ENCODE measurements around the gene USP48.

Gene USP48

DNA sequence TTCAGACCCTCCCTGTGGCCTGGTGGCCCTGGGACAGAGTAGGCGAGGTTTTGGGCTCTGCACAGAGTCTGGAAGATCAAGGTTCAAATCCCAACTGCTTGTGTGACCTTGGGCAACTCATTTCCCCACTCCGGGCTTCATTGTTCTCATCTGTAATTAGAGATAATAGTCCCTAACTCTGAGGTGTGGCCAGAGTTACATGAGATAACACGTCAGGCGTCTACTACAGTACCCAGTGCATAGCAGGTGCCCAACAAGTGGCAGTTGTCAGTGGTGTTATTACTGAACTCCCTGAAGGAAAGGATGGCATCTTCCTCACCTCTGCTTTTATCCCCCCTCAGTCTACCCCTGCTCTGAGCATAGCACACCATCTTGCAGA is 134.6 kb downstream of the USP48 start:
- Histone ChIP-seq H3K4me3 (ENCODE audit: low read length) (no peak overlapping the region), H3K36me3 (ENCODE audit: insufficient read depth, low read length) (no peaks in the 10 kb centered on the region), H2AFZ (ENCODE audit: low read depth, low read length) (no peak overlapping the region), H3K9me3 (ENCODE audit: low read length) (no peaks in the 10 kb centered on the region), H3K4me1 (ENCODE audit: insufficient read depth, low read length) (peaks cover 16% of the 10 kb centered on the region), H3K27me3 (ENCODE audit: insufficient read depth, low read length) (peaks cover 11% of the 10 kb centered on the region)

DNA sequence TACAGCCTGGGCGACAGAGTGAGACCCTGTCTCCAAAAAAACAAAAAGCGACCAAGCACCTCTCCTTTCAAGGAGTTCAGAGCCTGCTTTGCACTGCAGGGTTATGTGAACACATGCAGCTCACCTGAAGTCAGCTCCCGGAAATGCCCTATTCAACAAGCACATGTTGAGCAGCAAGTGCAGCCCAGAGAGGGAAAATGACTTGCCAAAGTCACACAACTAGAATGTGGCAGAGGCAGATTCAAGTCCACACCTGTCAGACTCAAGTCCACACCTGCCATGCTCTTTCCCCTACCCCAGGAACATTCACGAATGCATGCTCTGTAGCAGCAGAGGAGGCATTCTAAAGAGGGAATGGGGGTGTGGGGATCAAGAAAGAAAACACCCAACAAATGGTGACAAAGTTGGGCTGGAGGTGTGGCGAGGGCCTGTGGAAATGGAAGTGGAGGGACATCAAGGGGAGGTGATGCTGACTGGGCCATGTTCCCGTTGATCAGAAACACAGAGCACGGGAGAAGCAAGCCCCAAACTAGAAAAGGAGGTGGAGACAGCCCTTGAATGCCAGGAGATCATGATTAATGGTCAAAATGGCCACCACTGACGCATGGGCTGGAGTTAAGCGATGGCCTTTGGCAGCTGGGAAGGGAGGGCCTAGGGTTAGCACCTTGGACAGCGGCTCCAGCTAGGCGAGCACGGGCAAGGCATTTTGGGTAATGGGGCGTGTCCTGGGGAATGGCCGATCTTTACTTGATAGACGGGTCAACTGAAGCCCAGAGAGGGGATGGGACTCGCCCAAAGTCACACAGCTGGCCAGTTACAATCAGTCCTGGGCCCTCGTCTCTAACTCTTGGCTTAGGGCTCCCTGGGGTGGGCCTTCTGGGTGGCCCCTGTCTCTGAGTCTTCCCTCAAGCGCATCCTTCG is 135.3 kb downstream of the USP48 start:
- Histone ChIP-seq H3K4me1 (ENCODE audit: insufficient read depth, low read length) (peaks cover 13% of the 10 kb centered on the region), H3K9me3 (ENCODE audit: low read length) (no peaks in the 10 kb centered on the region), H3K36me3 (ENCODE audit: insufficient read depth, low read length) (no peaks in the 10 kb centered on the region), H2AFZ (ENCODE audit: low read depth, low read length) (no peak overlapping the region), H3K4me3 (ENCODE audit: low read length) (no peak overlapping the region), H3K27me3 (ENCODE audit: insufficient read depth, low read length) (peaks cover 5% of the 10 kb centered on the region)

DNA sequence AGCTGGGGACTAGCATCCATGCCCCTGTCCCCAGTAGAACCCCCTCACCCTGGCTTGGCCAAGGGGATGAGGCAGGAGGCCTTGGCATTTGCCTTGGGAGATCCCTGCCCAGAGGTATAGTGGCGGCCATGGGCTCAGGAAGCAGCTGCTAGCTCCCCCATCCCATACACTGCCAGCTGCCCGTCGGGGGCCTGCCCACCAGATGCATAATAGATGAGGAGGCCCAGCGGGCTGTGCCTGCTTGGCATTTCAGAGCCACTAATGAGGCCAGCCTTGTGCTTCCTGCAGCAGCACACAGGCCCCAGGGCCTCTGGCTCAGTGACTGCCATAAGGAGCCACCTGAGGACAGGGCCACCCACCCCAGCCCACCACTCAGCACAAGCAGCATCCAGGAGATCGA is 137.4 kb downstream of the USP48 start:
- Histone ChIP-seq H3K4me1 (ENCODE audit: insufficient read depth, low read length) (peaks cover 3% of the 10 kb centered on the region), H3K4me3 (ENCODE audit: low read length) (no peak overlapping the region), H2AFZ (ENCODE audit: low read depth, low read length) (no peak overlapping the region), H3K36me3 (ENCODE audit: insufficient read depth, low read length) (no peaks in the 10 kb centered on the region), H3K27me3 (ENCODE audit: insufficient read depth, low read length) (no peaks in the 10 kb centered on the region), H3K9me3 (ENCODE audit: low read length) (no peaks in the 10 kb centered on the region)

DNA sequence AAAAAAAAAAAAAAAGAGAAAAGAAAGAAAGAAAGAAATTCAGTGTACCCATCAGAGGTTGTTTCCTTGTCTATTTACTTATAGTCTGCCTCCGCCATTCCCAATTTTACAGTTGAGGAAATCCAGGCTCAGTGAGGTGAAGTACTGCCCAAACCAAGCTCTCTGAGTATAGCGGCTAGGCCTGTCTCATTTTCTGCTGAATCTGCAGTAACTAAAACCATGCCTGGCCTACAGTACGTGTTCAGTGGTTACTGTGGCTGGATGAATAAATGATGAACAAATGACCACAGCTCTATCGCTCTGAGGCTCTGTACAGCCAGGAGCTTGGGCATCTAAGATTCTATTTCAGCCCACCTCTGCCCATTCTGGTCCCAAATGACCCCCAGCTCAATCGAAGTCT is 138.0 kb downstream of the USP48 start:
- Histone ChIP-seq H2AFZ (ENCODE audit: low read depth, low read length) (no peak overlapping the region), H3K9me3 (ENCODE audit: low read length) (no peaks in the 10 kb centered on the region), H3K36me3 (ENCODE audit: insufficient read depth, low read length) (no peaks in the 10 kb centered on the region), H3K27me3 (ENCODE audit: insufficient read depth, low read length) (no peaks in the 10 kb centered on the region), H3K4me3 (ENCODE audit: low read length) (no peak overlapping the region), H3K4me1 (ENCODE audit: insufficient read depth, low read length) (no peaks in the 10 kb centered on the region)

DNA sequence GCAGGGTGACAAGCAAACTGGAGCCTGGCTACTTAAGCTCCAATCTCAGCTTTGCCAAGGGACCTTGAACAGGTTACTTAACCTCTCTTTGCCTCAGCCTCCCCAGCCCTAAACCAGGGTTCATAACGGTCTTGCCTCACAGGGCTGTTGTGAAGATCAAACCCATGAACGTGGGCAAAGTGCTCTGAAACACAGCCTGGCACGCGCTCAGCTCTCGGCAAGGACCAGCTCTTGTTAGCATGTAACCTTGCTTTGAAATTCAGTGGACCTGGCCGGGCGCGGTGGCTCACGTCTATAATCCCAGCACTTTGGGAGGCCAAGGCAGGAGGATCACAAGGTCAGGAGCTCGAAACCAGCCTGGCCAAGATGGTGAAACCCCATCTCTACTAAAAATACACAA is 138.6 kb downstream of the USP48 start:
- no peaks in the 10 kb centered on the region for H3K36me3 ChIP-seq (ENCODE audit: insufficient read depth, low read length)
- H3K4me1 ChIP-seq (ENCODE audit: insufficient read depth, low read length): no peaks in the 10 kb centered on the region
- H3K4me3 ChIP-seq (ENCODE audit: low read length): no peak overlapping the region
- no peak overlapping the region for H2AFZ ChIP-seq (ENCODE audit: low read depth, low read length)
- H3K9me3 ChIP-seq (ENCODE audit: low read length): no peaks in the 10 kb centered on the region
- no peaks in the 10 kb centered on the region for H3K27me3 ChIP-seq (ENCODE audit: insufficient read depth, low read length)

DNA sequence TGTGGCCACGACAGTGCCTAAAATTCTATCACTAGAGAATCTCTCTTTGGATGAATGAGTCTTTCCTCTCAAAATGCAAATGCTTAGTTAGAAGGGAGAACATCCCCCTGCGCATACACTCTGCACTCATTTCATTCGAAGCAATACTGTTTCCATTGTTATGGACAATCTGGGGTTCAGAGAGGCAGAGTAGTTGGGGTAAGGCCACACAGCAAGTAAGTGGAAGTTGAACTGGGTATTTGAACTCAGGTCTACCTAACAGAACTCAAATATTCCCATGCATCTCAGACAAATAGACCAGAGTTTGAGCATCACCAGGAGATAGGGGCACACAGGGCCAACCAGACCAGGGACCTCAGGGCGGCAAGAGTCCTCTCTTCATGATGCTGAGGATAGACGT is 139.3 kb downstream of the USP48 start:
- no peaks in the 10 kb centered on the region for H3K9me3 ChIP-seq (ENCODE audit: low read length)

DNA sequence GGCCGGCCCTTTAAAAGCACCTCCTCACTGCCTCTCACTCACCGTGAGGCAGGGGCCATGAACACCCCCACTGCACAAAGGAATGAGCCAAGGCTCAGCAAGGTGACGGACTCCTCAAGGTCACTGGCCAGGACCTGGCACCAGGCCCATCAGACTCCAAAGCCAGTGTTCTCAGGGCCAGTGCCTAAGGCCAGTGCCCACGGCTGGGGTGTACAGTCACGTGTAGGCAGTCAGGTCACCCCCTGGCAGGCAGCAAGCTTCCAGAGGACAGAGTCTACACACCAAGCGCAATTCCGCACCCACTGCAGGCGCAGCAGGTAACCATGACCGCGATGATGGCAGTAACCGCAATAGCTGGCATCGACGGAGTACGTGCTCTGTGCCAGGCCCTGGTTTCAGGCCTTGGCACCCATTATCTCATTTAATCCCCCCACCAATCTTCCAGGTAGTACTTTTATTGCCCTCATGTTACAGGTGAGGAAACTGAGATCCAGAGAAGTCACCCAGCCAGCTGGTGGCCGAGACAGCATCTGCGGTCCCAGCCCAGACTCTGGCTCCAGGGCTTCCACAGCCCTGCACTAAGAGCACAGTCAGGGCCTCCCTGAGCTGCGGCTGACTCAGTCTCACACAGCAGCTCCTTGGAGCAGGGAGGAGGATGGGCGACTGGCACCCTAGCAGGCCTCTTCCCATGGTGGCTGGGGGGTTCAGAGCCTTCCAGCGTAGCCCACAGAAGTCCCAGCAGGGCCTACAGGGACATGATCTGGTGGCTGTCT is 140.8 kb downstream of the USP48 start:
- Histone ChIP-seq H2AFZ (ENCODE audit: low read depth, low read length) (no peak overlapping the region), H3K4me1 (ENCODE audit: insufficient read depth, low read length) (peaks cover 4% of the 10 kb centered on the region), H3K9me3 (ENCODE audit: low read length) (no peaks in the 10 kb centered on the region), H3K36me3 (ENCODE audit: insufficient read depth, low read length) (no peaks in the 10 kb centered on the region), H3K27me3 (ENCODE audit: insufficient read depth, low read length) (no peaks in the 10 kb centered on the region), H3K4me3 (ENCODE audit: low read length) (no peak overlapping the region)

More for the DNA sequence above, 139.3 kb downstream of the USP48 start:
- no peaks in the 10 kb centered on the region for H3K27me3 ChIP-seq (ENCODE audit: insufficient read depth, low read length)
- peaks cover 3% of the 10 kb centered on the region for H3K4me1 ChIP-seq (ENCODE audit: insufficient read depth, low read length)
- H2AFZ ChIP-seq (ENCODE audit: low read depth, low read length): no peak overlapping the region
- no peaks in the 10 kb centered on the region for H3K36me3 ChIP-seq (ENCODE audit: insufficient read depth, low read length)
- no peak overlapping the region for H3K4me3 ChIP-seq (ENCODE audit: low read length)

DNA sequence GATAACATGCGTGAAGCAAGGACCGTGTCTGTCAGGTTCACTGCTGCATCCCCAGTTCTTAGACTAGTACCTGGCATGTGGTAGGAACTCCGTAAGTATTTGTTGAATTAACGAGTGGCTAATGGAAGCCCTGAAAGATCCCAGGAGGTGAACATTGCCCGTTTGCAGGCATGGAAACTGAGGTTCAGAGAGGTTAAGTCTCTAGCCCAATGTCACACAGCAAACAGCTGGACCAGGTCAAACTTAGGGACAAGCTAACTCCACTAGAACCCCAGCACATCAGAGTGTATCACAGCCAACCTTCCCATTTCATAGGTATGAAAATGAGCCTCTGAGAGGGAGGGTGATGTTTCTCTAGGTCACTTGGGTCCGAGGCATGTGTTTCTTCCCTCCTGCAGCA is 141.4 kb downstream of the USP48 start:
- H3K4me1 ChIP-seq (ENCODE audit: insufficient read depth, low read length): peaks cover 4% of the 10 kb centered on the region
- no peak overlapping the region for H3K4me3 ChIP-seq (ENCODE audit: low read length)
- H3K36me3 ChIP-seq (ENCODE audit: insufficient read depth, low read length): no peaks in the 10 kb centered on the region
- H3K27me3 ChIP-seq (ENCODE audit: insufficient read depth, low read length): no peaks in the 10 kb centered on the region
- no peaks in the 10 kb centered on the region for H3K9me3 ChIP-seq (ENCODE audit: low read length)
- no peak overlapping the region for H2AFZ ChIP-seq (ENCODE audit: low read depth, low read length)

DNA sequence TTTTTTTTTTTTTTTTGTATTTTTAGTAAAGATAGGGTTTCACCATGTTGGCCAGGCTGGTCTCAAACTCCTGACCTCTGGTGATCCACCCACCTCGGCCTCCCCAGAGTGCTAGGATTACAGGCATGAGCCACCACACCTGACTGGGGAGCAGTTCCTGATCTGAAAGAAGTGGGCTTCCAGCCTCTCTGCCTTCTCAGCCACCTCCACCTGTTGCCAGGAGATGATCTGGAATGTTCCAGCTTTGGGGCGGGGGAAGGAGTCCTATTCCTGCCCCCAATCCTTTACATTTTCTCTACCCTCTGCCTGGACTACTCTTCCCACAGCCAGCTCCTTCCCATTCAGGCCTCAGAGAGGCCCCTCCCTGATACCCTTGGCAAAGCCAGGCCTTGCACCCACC is 141.9 kb downstream of the USP48 start:
- H3K4me1 ChIP-seq (ENCODE audit: insufficient read depth, low read length): peaks cover 4% of the 10 kb centered on the region
- no peak overlapping the region for H2AFZ ChIP-seq (ENCODE audit: low read depth, low read length)
- no peaks in the 10 kb centered on the region for H3K27me3 ChIP-seq (ENCODE audit: insufficient read depth, low read length)
- H3K36me3 ChIP-seq (ENCODE audit: insufficient read depth, low read length): no peaks in the 10 kb centered on the region
- H3K9me3 ChIP-seq (ENCODE audit: low read length): no peaks in the 10 kb centered on the region
- H3K4me3 ChIP-seq (ENCODE audit: low read length): no peak overlapping the region

DNA sequence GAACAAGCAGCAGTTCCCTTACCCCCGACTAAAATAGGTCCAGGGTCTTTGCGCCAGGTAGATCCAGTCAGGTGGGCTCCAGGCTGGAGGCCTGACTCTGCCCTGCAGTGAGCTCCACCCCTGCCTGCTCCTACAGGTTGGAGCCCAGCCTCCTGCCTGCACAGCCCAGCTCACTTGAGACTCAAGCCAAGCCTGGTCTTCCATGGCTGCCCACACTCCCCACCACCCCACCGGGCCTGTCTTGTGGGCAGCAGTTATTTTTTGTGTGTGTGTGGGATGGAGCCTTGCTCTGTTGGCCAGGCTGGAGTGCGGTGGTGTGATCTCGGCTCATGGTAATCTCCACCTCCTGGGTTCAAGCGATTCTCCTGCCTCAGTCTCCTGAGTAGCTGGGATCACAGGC is 142.3 kb downstream of the USP48 start:
- H3K27me3 ChIP-seq (ENCODE audit: insufficient read depth, low read length): no peaks in the 10 kb centered on the region
- no peaks in the 10 kb centered on the region for H3K9me3 ChIP-seq (ENCODE audit: low read length)
- no peaks in the 10 kb centered on the region for H3K36me3 ChIP-seq (ENCODE audit: insufficient read depth, low read length)
- no peak overlapping the region for H2AFZ ChIP-seq (ENCODE audit: low read depth, low read length)
- H3K4me1 ChIP-seq (ENCODE audit: insufficient read depth, low read length): peaks cover 4% of the 10 kb centered on the region
- no peak overlapping the region for H3K4me3 ChIP-seq (ENCODE audit: low read length)

DNA sequence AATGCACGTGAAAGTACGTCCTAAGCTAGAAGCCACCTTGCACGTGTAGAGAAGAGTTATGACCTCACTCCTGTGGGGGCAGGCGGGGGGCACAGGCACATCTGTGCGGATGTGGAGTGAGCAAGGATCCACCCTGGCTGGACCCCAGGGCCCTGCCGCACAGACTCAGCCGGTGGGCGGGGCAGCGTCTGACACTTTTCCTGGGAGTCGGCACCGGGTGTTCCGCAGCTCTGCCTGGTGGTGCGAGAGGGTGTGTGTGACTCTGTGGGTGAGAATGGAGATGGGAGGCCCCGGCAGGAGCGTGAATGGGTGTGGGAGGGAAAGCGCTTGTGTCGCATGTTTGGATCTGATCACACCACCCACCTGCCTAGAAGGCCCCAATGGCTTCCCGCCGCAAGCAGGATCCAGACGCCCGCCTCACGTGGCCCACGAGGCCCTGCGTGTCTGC is 143.3 kb downstream of the USP48 start:
- Histone ChIP-seq H3K4me1 (ENCODE audit: insufficient read depth, low read length) (peaks cover 4% of the 10 kb centered on the region), H3K9me3 (ENCODE audit: low read length) (no peaks in the 10 kb centered on the region), H2AFZ (ENCODE audit: low read depth, low read length) (no peak overlapping the region), H3K27me3 (ENCODE audit: insufficient read depth, low read length) (no peaks in the 10 kb centered on the region), H3K36me3 (ENCODE audit: insufficient read depth, low read length) (no peaks in the 10 kb centered on the region), H3K4me3 (ENCODE audit: low read length) (no peak overlapping the region)

DNA sequence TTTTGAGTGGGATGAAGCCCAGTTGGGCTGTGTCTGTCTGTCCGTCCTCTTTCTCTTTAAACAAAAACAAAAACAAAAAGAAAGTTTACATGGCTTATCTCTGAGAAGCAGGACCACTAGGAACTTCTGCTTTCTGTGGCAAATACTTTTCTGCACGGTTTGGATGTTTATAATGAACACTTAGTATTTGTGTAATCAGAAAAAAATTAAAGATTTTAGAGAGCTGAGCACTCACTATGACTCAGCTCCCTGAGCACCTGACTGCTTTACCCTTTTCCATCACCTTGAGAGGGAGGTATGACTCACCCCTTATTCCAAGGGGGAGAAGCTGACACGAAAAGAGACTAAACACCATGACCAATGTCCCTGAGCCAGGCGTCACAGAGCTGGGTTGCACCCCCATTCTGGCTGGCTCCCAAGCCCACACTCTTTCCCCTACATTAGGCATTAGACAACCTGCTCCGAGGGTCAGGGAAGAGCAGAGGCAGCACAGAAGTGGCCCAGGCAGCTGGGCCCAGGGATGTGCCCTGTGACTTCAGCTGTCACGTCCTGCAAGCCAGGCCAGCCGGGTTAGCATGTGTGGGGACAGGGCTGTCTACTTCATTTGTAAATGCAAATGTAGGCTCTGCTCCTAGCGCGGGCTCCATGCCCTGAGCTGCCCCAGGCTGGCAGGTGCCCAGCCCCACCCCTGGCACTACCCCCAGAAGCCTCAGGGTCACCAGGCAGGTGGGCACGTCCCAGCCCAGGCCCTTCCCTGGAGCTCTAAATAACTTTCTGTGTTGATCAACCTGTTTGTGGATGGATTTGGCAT is 144.2 kb downstream of the USP48 start:
- H3K9me3 ChIP-seq (ENCODE audit: low read length): no peaks in the 10 kb centered on the region
- peaks cover 4% of the 10 kb centered on the region for H3K4me1 ChIP-seq (ENCODE audit: insufficient read depth, low read length)
- no peak overlapping the region for H3K4me3 ChIP-seq (ENCODE audit: low read length)
- no peaks in the 10 kb centered on the region for H3K27me3 ChIP-seq (ENCODE audit: insufficient read depth, low read length)
- H2AFZ ChIP-seq (ENCODE audit: low read depth, low read length): no peak overlapping the region
- H3K36me3 ChIP-seq (ENCODE audit: insufficient read depth, low read length): no peaks in the 10 kb centered on the region

DNA sequence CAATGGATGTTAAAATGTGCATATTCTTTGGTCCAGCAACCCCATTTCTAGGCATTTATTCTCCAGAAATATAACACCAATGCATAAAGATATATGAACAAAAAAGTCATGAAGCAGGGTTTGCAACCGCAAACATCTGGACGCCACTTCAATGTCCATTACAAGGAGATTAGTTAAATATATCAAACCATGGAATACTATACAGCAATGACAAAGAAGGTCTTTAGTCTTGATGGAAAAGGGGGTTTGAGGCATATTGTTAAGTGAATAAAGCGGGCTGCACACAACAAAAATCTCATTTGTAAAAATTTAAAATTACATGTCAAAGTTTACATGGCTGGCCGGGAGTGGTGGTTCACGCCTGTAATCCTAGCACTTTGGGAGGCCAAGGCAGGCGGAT is 145.4 kb downstream of the USP48 start:
- H2AFZ ChIP-seq (ENCODE audit: low read depth, low read length): no peak overlapping the region
- H3K36me3 ChIP-seq (ENCODE audit: insufficient read depth, low read length): no peaks in the 10 kb centered on the region
- H3K9me3 ChIP-seq (ENCODE audit: low read length): no peaks in the 10 kb centered on the region
- H3K4me3 ChIP-seq (ENCODE audit: low read length): no peak overlapping the region
- H3K27me3 ChIP-seq (ENCODE audit: insufficient read depth, low read length): no peaks in the 10 kb centered on the region
- H3K4me1 ChIP-seq (ENCODE audit: insufficient read depth, low read length): peaks cover 4% of the 10 kb centered on the region
